Erythroblast (primary cell): ENCODE results near the gene NDUFA11.

Source experiments
- GATA1 ChIP-seq: IDR thresholded peaks from 2 replicates; pipeline ENCODE4 v1.6.1; 2011; ENCODE audit warnings: low read depth, mild to moderate bottlenecking, control low read depth, low read length, moderate library complexity
- POLR2A ChIP-seq: IDR thresholded peaks from 2 replicates; pipeline ENCODE4 v1.6.1; 2011; ENCODE audit warnings: mild to moderate bottlenecking, low read length

DNA sequence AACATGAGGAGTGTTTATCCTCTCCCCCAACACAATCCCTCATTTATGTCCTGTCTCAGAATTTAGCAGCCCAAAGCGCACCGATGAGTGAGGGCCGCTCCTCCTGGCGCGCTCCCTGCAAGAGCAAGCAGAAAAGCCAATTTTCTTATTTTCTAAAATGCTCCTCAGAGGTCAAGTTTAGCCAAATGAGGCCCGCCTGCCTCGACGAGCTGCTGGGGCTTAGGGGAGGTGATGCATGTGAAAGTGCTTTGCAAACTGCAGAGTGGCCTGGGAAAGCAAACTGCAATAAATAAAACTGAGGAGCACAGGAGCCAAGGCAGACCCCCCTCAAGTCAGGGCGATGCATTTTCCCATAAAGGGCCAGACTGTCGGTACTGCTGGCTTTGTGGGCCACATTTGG lies 39.5 kb upstream of the NDUFA11 start:
- TF ChIP-seq POLR2A: no peak
- no peak for TF ChIP-seq GATA1
